Measurements from ENCODE around the gene PDGFRB. TPM values are rescaled to one million over a fixed set of nuclear protein-coding genes. Genes with fewer than 3 reads are reported as not detected.

PDGFRB gene
- polyA plus RNA-seq, 1 donor (not counting 4 experiments of a cell fraction or from before 2014, with no cell fraction given) = 0.14 TPM

DNA sequence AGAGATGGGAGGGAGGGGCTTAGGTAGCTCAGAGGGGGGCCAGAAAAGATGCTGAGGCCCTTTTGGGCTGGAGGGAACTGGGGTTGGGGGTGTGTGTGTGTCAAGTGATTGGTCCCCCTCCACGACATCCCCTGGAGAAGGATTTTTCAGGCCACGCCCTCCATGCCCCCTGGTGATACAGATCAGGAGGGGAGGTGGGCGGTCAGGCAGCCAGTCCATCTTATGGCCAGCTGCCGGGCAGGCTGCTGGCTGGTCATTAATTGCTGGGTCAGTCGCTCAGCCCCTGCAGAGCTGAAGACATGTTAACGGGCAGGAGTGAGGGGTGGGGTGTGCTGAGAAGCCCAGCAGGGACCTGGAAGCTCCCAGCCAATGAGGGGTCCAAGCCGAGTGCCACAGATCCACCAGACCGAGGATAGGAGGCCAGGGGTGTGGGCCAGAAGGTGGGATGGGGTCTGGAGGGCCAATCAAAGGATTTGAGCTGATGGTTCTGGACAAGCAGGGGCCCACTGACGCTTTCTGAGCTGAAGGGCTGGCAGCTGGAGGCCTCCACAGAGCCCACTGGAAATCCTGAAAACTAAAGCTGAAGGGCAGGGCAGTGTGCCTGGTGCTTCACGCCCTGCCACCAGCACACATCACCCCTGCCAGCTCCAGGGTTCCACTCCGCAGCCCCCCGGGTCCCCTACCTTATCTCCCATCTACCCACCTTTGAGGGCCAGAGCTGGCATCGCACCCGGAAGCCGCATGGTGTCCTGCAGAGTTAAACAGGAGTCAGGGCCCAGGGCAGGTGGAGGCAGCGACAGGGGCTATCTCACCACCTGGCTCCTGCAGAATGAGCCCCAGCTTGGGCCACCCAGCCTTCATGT lies 19.1 kb downstream of the PDGFRB start:
- no peak overlapping the region for H3K9ac ChIP-seq (ENCODE audit: control insufficient read depth, extremely low read depth, insufficient read depth, low read length)
- peaks cover 7% of the 10 kb centered on the region for H3K27me3 ChIP-seq (ENCODE audit: control insufficient read depth, extremely low read depth, insufficient read depth, low read length)
- H2AFZ ChIP-seq (ENCODE audit: control insufficient read depth, low read length) = no peak overlapping the region
- no peak overlapping the region for H3K27ac ChIP-seq (ENCODE audit: control insufficient read depth, insufficient read depth, low read length)
- H3K9me3 ChIP-seq (ENCODE audit: control insufficient read depth, low read depth, low read length) = no peaks in the 10 kb centered on the region
- no peaks in the 10 kb centered on the region for H3K36me3 ChIP-seq (ENCODE audit: control insufficient read depth in 2 of 2, extremely low read depth in 1 of 2, insufficient read depth in 2 of 2, low read length in 2 of 2)
- TF ChIP-seq, protein P1, sequence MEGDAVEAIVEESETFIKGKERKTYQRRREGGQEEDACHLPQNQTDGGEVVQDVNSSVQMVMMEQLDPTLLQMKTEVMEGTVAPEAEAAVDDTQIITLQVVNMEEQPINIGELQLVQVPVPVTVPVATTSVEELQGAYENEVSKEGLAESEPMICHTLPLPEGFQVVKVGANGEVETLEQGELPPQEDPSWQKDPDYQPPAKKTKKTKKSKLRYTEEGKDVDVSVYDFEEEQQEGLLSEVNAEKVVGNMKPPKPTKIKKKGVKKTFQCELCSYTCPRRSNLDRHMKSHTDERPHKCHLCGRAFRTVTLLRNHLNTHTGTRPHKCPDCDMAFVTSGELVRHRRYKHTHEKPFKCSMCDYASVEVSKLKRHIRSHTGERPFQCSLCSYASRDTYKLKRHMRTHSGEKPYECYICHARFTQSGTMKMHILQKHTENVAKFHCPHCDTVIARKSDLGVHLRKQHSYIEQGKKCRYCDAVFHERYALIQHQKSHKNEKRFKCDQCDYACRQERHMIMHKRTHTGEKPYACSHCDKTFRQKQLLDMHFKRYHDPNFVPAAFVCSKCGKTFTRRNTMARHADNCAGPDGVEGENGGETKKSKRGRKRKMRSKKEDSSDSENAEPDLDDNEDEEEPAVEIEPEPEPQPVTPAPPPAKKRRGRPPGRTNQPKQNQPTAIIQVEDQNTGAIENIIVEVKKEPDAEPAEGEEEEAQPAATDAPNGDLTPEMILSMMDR (optimal IDR thresholded peaks at IDR 0.05 in 1 of 3, IDR thresholded peaks at IDR 0.05 in 1 of 3, conservative IDR thresholded peaks at IDR 0.05 in 1 of 3; ENCODE audit: extremely low read depth in 1 of 3, insufficient read depth in 2 of 3, low read length in 3 of 3) = no peak
- no peak for TF ChIP-seq EZH2 (IDR thresholded peaks at IDR 0.05; ENCODE audit: low read length)
- no peak for FAIRE-seq
- no peaks in the 10 kb centered on the region for H3K4me1 ChIP-seq (ENCODE audit: control insufficient read depth, extremely low read depth, insufficient read depth, low read length)
- no peaks in the 10 kb centered on the region for H4K20me1 ChIP-seq (ENCODE audit: control insufficient read depth, extremely low read depth, insufficient read depth, low read length)
- H3K4me3 ChIP-seq (ENCODE audit: control insufficient read depth in 2 of 3, extremely low read depth in 1 of 3, insufficient read depth in 2 of 3, low read depth in 1 of 3, low read length in 3 of 3) = no peak overlapping the region
- dilution Hi-C loops (cut with MboI; ENCODE audit: extremely low pct_ligation_motif_present, low sequenced_read_pairs) = no loop called here
- no peaks in the 10 kb centered on the region for H3K9me1 ChIP-seq (ENCODE audit: control insufficient read depth, extremely low read depth, insufficient read depth, low read length)
- DNase-seq (ENCODE audit: low read depth, low spot score) = no peak
- no peak overlapping the region for H3K4me2 ChIP-seq (ENCODE audit: control insufficient read depth, extremely low read depth, insufficient read depth, low read depth, low read length)
- H3K79me2 ChIP-seq (ENCODE audit: control insufficient read depth, insufficient read depth, low read length) = no peaks in the 10 kb centered on the region

DNA sequence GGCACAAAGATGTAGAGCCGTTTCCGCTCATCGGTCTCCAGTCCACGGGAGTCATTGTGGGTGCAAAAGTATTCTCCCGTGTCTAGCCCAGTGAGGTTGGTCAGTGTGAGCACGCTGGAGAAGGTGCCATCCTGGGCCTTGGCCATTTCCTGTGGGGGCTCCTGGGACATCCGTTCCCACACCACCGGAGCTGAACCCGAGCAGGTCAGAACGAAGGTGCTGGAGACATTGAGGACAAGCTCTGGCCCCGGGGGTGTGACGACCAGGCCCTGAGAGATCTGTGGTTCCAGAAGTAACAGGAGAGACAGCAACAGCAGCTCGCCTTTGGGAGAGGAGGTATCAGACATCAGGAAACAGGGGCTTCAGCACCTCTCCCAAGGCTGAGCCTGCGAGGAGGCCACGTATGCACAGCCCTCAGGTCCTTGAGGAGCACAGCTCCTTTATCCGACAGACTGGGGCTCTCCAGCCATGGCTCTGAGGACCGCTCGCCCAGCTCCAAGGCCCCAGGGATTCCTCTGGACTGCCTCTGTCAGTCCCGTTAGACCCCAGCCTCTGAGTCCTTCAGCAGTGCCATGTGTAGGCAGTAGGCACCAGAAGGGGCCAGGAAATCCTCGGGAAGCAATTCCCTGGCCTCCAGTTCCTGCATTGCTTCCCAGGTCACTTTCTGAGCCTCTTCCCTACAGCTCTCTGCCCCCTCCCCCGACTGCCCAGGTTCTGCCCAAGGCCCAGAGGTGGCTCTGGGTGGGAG lies 19.9 kb downstream of the PDGFRB start:
- Histone ChIP-seq H3K9me1 (ENCODE audit: control insufficient read depth, extremely low read depth, insufficient read depth, low read length) (no peaks in the 10 kb centered on the region), H3K36me3 (ENCODE audit: control insufficient read depth in 2 of 2, extremely low read depth in 1 of 2, insufficient read depth in 2 of 2, low read length in 2 of 2) (no peaks in the 10 kb centered on the region), H3K4me2 (ENCODE audit: control insufficient read depth, extremely low read depth, insufficient read depth, low read depth, low read length) (no peak overlapping the region), H3K27ac (ENCODE audit: control insufficient read depth, insufficient read depth, low read length) (no peak overlapping the region), H3K27me3 (ENCODE audit: control insufficient read depth, extremely low read depth, insufficient read depth, low read length) (peaks cover 7% of the 10 kb centered on the region), H3K9ac (ENCODE audit: control insufficient read depth, extremely low read depth, insufficient read depth, low read length) (no peak overlapping the region), H2AFZ (ENCODE audit: control insufficient read depth, low read length) (no peak overlapping the region), H3K4me3 (ENCODE audit: control insufficient read depth in 2 of 3, extremely low read depth in 1 of 3, insufficient read depth in 2 of 3, low read depth in 1 of 3, low read length in 3 of 3) (no peak overlapping the region), H3K79me2 (ENCODE audit: control insufficient read depth, insufficient read depth, low read length) (no peaks in the 10 kb centered on the region), H3K4me1 (ENCODE audit: control insufficient read depth, extremely low read depth, insufficient read depth, low read length) (no peaks in the 10 kb centered on the region), H4K20me1 (ENCODE audit: control insufficient read depth, extremely low read depth, insufficient read depth, low read length) (no peaks in the 10 kb centered on the region), H3K9me3 (ENCODE audit: control insufficient read depth, low read depth, low read length) (no peaks in the 10 kb centered on the region)
- DNase-seq (ENCODE audit: low read depth, low spot score) (no peak), FAIRE-seq (no peak)
- dilution Hi-C loops (cut with MboI; ENCODE audit: extremely low pct_ligation_motif_present, low sequenced_read_pairs) = no loop called here
- TF ChIP-seq, protein P1 (optimal IDR thresholded peaks at IDR 0.05 in 1 of 3, IDR thresholded peaks at IDR 0.05 in 1 of 3, conservative IDR thresholded peaks at IDR 0.05 in 1 of 3; ENCODE audit: extremely low read depth in 1 of 3, insufficient read depth in 2 of 3, low read length in 3 of 3) = no peak
- TF ChIP-seq EZH2 (IDR thresholded peaks at IDR 0.05; ENCODE audit: low read length) = no peak
